Central memory CD8-positive, alpha-beta T cell (primary cell): Measurements from ENCODE around the gene EFS.

ENCODE experiments used
- ATAC-seq: fragments of 150-1000 bp; cut with Tn5 transposase; replicated peaks from 2 replicates; pipeline ENCODE4 v1.10.0; 2022; ENCODE audit warnings: mild to moderate bottlenecking, moderate FRiP score, moderate number of reproducible peaks; ENCODE audit not compliant: poor library complexity, severe bottlenecking; ENCODE audit errors: extremely low read depth
- DNase-seq, 2 donors: peaks; one replicate each; pipeline ENCODE4 v3.0.0; 2021; ENCODE audit warnings: low spot score in 2 of 2
- H3K27ac Mint-ChIP-seq: one replicate; pipeline ENCODE4 v1.8.0; 2022; ENCODE audit warnings: low read depth, mild to moderate bottlenecking, moderate library complexity, mixed read lengths
- H3K27me3 Mint-ChIP-seq: one replicate; pipeline ENCODE4 v1.8.0; 2022; ENCODE audit warnings: mixed read lengths
- H3K36me3 Mint-ChIP-seq: one replicate; pipeline ENCODE4 v1.8.0; 2022; ENCODE audit warnings: mild to moderate bottlenecking, moderate library complexity, mixed read lengths; ENCODE audit not compliant: insufficient read depth
- H3K4me1 Mint-ChIP-seq: one replicate; pipeline ENCODE4 v1.8.0; 2022; ENCODE audit warnings: mixed read lengths
- H3K4me3 Mint-ChIP-seq: one replicate; pipeline ENCODE4 v1.8.0; 2022; ENCODE audit warnings: mild to moderate bottlenecking, moderate library complexity, mixed read lengths
- H3K9me3 Mint-ChIP-seq: one replicate; pipeline ENCODE4 v1.8.0; 2022; ENCODE audit warnings: mixed read lengths

Gene EFS

DNA sequence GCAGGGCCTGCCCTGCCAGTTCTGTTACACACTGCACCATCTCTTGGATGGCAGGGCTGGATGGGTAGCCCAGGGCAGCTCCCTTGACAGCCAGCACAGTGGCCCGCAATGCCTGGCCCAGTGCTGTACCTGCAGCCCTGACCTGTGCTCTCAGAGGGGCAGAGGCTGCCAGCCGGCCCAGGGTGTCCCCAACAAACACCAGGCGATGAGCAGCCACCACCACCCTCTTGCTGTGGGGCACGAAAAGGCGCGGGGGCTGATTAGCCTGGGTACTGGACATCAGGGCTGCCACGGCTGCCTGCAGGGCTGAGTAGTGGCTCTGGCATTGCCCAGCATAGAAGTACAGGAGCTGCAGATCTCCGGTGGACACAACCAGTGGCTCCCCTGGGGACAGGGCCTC is 7.7 kb downstream of the EFS start:
- no peak overlapping the region for H3K4me3 Mint-ChIP-seq
- DNase-seq: no peak
- H3K27ac Mint-ChIP-seq: no peak overlapping the region
- peaks cover 2% of the 10 kb centered on the region for H3K36me3 Mint-ChIP-seq
- H3K9me3 Mint-ChIP-seq: no peaks in the 10 kb centered on the region
- no peak for ATAC-seq
- H3K27me3 Mint-ChIP-seq: peaks cover 59% of the 10 kb centered on the region
- no peaks in the 10 kb centered on the region for H3K4me1 Mint-ChIP-seq

DNA sequence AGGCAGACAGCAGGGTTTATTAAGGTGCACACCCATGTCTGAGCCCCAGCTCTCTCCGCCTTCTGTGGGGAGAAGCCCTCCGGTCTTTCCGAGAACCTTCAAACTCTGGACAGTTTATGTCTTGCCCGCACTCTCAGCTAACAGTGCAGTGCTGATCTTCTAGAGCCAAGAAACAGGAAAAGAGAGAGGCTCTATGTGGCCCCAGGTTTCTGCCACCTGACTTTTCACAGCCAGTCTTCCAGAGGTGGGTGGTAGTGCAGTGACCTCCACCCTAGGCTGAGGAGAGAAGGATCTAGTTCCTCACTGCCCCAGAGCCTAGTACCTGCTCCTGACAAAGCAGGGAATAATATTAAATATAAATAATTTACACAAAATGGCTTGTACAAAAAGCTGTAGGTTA is 8.3 kb downstream of the EFS start:
- no peak for DNase-seq
- H3K27ac Mint-ChIP-seq: no peak overlapping the region
- H3K4me3 Mint-ChIP-seq: no peak overlapping the region
- H3K4me1 Mint-ChIP-seq: no peaks in the 10 kb centered on the region
- no peaks in the 10 kb centered on the region for H3K9me3 Mint-ChIP-seq
- ATAC-seq: no peak
- peaks cover 60% of the 10 kb centered on the region for H3K27me3 Mint-ChIP-seq
- H3K36me3 Mint-ChIP-seq: peaks cover 2% of the 10 kb centered on the region

DNA sequence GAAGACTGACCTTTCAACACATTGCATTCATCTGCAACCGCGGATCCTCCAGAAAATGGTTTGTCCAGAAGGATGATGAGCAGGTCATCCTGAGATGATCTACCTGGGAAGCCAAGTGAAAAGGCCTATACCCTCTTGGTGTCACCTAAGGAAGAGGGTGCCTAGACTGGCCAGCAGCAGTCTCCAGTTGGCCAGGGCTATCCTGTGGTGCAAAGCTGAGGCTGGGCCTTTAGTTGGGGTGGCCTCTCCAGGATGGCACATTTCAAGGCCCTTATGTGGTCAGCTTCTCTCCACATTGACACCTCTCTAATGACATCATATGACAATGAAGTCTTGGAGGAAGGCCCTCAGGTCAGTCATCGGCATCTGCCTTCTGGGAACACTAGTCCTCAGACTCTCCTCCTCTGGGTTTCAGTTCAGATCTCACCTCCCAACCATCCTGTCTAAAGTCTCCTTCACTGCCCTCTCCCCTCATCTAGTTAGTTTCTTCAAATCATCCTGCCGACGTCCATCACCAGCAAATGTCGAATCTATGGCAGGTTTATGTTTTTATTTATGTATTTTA is 9.0 kb downstream of the EFS start:
- H3K4me1 Mint-ChIP-seq: no peaks in the 10 kb centered on the region
- DNase-seq: no peak
- H3K9me3 Mint-ChIP-seq: no peaks in the 10 kb centered on the region
- H3K4me3 Mint-ChIP-seq: no peak overlapping the region
- peaks cover 67% of the 10 kb centered on the region for H3K27me3 Mint-ChIP-seq
- H3K36me3 Mint-ChIP-seq: peaks cover 2% of the 10 kb centered on the region
- H3K27ac Mint-ChIP-seq: no peak overlapping the region
- ATAC-seq: no peak

DNA sequence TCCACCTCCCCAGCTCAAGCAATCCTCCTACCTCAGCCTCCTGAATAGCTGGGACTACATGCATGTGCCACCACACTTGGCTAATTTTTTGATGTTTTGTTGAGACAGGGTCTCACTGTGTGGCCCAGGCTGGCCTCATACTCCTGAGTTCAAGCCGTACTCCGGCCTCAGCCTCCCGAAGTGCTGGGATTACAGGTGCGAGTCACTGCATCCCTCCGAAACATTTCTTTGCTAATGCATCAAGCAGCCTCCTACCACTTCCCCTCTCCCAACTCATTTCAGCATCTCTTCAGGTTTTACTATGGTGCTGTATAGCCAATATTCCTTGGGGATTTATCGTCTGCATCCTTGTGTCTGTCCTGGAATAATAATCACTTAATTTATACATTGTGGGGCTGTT is 10.0 kb downstream of the EFS start:
- peaks cover 69% of the 10 kb centered on the region for H3K27me3 Mint-ChIP-seq
- H3K4me1 Mint-ChIP-seq: no peaks in the 10 kb centered on the region
- no peak overlapping the region for H3K27ac Mint-ChIP-seq
- H3K9me3 Mint-ChIP-seq: no peaks in the 10 kb centered on the region
- H3K4me3 Mint-ChIP-seq: no peak overlapping the region
- no peak for DNase-seq
- no peak for ATAC-seq
- peaks cover 2% of the 10 kb centered on the region for H3K36me3 Mint-ChIP-seq

DNA sequence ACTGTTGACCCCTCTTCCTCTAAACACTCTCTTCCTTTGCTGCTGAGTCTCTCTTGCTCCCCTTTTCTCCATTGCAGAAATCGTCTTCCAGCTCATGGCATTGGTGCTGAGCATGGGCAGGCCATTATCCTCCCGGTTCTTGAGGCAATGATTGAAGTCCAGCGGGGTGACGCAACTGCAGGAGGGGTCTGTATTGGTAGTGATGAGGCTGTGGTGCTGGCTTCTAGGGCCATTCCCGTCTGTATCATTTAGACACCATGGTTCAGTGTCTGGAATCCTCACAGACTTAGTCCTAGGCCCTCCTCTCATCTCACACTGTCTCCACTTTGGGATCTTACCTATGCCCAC is 11.6 kb downstream of the EFS start:
- Mint-ChIP-seq H3K4me3 (peak overlapping the region; percentile 61), H3K27ac (no peak overlapping the region), H3K36me3 (peaks cover 4% of the 10 kb centered on the region), H3K27me3 (peaks cover 75% of the 10 kb centered on the region), H3K9me3 (no peaks in the 10 kb centered on the region), H3K4me1 (no peaks in the 10 kb centered on the region)
- DNase-seq (no peak), ATAC-seq (no peak)

DNA sequence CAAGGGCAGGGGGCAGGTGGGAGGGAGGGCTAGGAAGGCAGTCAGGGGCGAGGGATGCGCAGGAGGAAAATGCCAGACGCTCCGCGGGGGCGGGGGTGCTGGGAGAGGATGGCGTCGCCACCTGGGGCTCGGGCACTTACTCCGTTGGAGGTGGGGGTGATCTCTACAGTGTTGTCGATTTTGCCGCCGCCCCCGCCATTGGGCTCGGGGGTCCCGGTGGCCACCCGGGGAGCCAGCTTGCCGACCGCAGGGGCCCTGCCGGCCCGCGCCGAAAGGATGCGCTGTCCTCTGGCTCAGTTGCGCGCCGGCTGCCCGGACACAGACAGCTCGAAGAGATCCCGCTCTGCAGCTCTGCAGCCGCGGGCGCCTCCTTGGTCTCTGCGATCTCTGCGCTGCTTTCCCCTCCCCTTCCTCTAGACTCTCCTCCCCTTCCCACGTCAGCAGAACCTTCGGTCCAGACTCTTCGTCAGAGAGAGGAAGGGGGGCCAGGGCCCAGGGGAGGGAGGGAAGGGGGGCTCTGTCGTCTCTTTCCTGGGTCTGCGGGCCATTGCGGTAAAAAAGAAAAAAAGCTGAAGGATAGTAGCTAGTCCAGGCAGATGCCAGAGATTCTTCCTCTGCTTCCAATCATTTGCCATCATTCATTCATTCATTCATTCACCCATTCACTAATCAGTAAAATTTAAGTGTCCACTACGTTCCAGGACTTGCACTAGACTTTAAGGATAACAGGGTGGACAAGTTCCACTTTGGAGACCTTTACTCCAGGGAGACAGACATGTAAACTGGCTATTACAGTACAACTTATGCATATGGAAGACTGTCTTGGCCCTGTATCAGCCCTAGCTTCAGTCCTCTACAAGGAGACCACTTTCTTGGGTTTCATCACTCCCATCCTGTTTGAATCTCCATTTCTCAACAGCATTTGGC is 12.2 kb downstream of the EFS start, which contains the start of gene SLC22A17:
Gene SLC22A17, minus strand, starts transcription at position 382 of the 927 bp plus-strand sequence.
- Mint-ChIP-seq H3K27me3 (peaks cover 78% of the 10 kb centered on the region), H3K4me3 (peak within 1 kb of the TSS; percentile 61), H3K4me1 (no peaks in the 10 kb centered on the region), H3K9me3 (no peaks in the 10 kb centered on the region), H3K36me3 (peaks cover 4% of the 10 kb centered on the region), H3K27ac (no peak within 1 kb of the TSS)
- ATAC-seq (peak; percentile 68), DNase-seq (peak in 1 of 2 donors; percentile 18)

DNA sequence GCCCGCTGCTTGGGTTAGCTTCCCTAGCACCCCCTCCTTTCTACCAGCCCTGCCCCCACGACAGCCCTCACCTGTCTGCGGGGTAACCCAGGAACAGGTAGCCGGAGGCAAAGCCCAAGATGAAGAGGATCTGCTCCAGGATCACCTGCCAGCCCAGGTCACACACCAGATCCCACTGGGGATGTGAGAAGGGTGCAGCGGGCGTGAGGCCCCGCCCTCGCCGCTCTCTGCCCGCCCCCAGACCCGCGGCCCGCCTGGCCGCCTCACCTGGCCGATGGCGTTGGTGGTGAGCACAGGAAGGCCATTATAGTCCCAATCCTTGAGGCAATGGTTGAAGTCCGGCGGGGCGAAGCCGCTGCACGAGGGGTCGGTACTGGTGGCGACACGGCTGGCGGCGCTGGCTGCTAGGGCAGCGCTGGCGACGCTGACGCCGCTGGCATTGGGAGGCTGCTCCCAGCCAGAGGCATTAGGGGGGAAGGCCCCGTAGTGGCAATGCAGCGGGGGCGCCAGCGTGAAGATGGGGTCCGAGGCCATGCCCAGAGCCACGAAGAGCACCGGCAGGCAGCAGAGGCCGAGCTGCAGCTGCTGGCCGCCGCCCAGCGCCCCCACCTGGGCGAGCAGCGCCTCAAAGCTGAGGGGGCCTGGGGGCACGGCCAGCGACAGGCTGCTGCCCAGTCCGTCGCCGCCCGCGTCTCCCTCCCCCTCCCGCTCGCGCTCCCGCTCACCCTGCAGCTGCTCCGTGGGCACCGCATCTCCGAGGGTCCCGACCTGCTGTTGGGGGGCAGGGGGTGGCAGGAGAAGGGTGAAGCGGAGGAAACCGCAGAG is 13.1 kb downstream of the EFS start:
- ATAC-seq: no peak
- H3K27ac Mint-ChIP-seq: no peak overlapping the region
- peaks cover 78% of the 10 kb centered on the region for H3K27me3 Mint-ChIP-seq

DNA sequence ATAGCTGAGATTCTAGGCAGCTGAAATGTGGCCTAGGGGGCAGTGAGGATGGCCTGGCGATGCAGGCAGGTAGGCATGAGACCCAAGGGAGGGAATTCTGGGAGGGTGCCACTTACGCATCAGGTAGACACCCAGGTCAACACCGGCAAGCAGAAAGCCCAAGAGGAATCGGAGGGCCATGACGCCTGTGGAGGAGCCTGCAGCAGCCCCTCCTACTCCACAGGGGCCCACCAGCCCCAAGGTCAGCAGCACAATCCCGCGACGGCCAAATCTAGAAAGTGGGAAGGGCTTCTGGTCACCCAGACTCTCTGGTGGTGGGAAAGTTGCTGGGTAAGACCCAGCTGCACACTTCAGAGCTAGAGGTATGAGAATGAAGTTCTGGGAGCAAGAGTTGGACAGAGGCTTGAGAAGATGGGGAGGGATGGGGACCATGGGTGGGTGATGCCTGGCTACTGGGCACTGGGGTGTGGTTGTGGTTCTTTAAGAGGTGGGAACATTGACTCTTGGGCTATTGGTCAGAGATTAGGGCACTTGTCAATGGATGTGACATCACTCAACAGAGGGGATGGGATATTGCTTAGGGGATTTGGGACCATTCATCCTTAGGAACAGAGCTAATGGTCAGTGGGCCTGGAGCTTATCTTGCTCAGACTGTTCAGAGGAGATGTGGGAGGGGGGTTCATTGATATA is 15.7 kb downstream of the EFS start:
- Mint-ChIP-seq H3K27me3 (peaks cover 76% of the 10 kb centered on the region), H3K9me3 (no peaks in the 10 kb centered on the region), H3K36me3 (peaks cover 3% of the 10 kb centered on the region), H3K4me3 (no peak overlapping the region), H3K4me1 (no peaks in the 10 kb centered on the region), H3K27ac (no peak overlapping the region)
- DNase-seq (no peak), ATAC-seq (no peak)

More for the DNA sequence above, 13.1 kb downstream of the EFS start:
- H3K4me3 Mint-ChIP-seq: peak overlapping the region; percentile 61
- peaks cover 4% of the 10 kb centered on the region for H3K36me3 Mint-ChIP-seq
- H3K9me3 Mint-ChIP-seq: no peaks in the 10 kb centered on the region
- H3K4me1 Mint-ChIP-seq: no peaks in the 10 kb centered on the region
- no peak for DNase-seq

DNA sequence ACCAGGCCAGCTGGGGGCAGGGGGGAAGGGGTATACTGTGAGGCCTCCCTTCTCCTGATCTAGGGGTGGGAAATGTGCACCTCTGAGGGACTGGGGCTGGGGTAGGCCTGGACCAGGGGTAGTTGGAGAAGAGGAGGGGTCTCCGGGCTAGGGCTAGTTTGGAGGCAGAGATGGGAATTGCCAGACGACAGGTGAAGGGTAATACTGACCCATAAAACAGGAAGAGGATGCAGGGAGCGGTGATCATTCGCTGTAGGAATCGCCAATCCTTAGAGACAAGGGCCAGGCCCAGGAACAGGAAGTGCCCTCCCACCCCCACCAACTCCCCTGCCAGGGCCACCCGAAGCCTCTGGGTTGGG is 16.7 kb downstream of the EFS start:
- no peaks in the 10 kb centered on the region for H3K9me3 Mint-ChIP-seq
- DNase-seq (no peak), ATAC-seq (no peak)
- peaks cover 2% of the 10 kb centered on the region for H3K36me3 Mint-ChIP-seq
- no peak overlapping the region for H3K4me3 Mint-ChIP-seq
- no peak overlapping the region for H3K27ac Mint-ChIP-seq
- no peaks in the 10 kb centered on the region for H3K4me1 Mint-ChIP-seq
- H3K27me3 Mint-ChIP-seq: peaks cover 66% of the 10 kb centered on the region

DNA sequence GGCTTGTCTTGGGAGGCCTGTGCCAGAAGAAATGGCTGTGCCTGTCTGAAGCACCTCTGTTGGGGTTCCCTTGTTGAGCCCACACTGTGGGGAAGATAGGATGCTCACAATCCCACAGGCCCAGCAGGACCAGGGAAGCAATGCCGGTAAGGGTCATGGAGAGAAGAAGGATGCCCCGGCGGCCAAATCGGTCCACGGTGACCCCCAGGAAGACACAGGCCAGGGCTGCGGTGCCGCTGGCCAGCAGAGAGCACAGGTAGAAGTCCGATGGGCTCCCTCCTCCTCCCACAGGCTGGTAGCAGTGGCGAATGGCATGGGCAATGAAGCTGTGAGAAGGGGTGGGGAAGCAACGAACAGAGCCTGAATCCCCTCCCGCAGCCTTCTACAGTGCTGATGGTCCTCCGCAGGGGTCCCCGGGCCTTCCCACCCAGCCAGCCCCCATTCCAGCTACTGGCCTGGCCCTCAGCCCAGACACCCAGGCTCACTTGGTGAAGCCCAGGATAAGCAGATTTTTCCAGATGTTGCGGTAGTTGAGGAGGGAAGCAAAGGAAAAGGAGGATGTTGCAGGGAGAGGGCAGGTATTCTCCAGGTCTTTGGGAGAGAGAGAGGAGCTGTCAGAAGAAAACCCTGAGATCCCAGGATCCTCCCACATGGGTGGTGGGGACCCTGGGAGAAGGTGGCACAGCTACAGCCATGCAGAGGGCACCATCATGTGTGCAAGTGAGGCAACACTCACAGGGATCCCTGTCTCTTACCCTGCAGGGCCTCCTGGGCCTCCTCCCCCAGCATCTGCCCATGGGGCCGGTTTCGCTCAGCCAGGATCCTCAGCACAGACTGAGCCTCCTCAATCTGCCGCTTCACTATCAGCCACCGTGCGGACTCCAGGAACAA is 17.3 kb downstream of the EFS start:
- no peaks in the 10 kb centered on the region for H3K4me1 Mint-ChIP-seq
- DNase-seq: no peak
- H3K9me3 Mint-ChIP-seq: no peaks in the 10 kb centered on the region
- peaks cover 2% of the 10 kb centered on the region for H3K36me3 Mint-ChIP-seq
- H3K27me3 Mint-ChIP-seq: peaks cover 60% of the 10 kb centered on the region
- ATAC-seq: no peak
- H3K27ac Mint-ChIP-seq: no peak overlapping the region
- H3K4me3 Mint-ChIP-seq: no peak overlapping the region

DNA sequence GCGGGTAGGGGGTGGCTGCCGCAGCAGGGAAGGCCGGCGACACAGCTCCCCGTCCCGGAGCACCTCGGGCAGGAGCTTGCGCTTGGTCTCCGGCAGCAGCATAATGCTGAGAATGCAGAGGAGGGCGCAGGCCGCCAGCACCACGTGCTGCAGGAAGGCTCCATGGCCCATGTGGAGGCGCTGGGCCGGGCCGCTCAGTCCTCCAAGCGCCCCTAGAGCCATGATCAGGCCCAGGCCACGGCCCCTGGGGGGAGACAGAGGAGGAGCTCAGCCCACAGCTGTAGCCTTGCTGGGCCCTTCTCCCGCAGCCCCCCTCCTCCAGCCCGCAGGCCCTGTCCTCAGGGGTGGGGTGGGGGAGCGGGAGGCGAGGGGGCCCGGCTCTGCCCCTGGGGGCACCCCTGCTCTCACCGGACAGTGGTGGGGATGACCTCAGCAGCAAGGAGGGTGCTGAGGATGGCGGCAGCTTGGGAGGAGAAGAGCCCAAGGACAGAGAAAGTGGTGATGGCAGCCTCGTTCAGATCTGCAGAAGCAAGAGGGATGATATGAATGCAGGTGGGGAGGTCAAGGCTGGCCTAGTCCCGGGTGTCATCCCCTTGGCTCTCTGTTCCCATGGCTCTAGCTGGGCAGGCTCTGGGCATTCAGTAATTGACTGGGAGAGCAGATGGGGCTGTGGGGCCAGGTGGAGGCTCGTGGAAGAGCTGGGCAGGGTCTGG is 18.1 kb downstream of the EFS start:
- Mint-ChIP-seq H3K4me3 (no peak overlapping the region), H3K27ac (no peak overlapping the region), H3K36me3 (peaks cover 2% of the 10 kb centered on the region), H3K9me3 (no peaks in the 10 kb centered on the region), H3K27me3 (peaks cover 67% of the 10 kb centered on the region), H3K4me1 (no peaks in the 10 kb centered on the region)
- no peak for DNase-seq
- ATAC-seq: no peak
